Measurements from ENCODE around the gene RER1. TPM values are rescaled to one million over a fixed set of nuclear protein-coding genes. Genes with fewer than 3 reads are reported as not detected.

The RER1 gene
- polyA plus RNA-seq, 1 experiment = 255 TPM

DNA sequence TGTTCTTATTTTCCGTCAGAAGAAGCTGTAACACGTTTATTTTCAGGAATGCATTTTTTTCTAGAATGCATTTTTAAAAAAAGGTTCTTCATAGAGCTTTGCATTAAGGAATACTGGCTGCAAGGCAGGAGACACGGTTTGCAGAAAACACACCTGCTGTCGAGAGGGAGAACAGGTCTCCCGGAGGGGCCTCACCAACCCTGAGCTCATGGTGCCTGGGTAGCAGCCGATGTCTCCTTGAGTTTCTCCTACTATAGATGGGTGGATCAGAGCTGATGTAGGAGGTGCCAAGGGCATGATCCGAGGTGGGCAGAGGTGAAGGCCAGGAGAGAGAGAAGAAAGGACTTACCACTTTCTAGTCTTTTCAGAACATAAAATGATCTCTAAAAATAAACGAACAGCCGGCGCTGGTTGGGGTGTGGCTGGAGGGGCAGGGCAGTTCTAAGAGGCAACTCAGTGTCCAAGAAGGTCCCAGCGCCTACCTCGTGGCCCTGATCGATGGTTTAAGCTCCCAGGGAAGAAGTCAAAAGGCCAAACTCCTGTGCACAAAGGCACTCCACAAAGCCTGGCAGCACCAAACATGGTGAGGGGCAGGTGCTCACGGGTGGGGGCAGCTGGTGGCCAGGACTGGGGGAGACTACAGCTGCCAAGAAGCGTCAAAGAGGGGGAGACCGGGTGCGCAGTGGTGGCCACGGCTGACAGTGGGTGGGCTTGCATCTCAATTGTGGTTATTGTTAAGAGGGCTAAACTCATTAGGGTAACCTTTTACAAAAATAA is 12.5 kb upstream of the RER1 start:
- ChIA-PET POLR2A (no interaction called here), CTCF (interaction anchor here (11.7 kb wide), 1 partner anchor 185 kb away, joined by 328 read pairs; the partner anchor contains the start of gene FAAP20)

DNA sequence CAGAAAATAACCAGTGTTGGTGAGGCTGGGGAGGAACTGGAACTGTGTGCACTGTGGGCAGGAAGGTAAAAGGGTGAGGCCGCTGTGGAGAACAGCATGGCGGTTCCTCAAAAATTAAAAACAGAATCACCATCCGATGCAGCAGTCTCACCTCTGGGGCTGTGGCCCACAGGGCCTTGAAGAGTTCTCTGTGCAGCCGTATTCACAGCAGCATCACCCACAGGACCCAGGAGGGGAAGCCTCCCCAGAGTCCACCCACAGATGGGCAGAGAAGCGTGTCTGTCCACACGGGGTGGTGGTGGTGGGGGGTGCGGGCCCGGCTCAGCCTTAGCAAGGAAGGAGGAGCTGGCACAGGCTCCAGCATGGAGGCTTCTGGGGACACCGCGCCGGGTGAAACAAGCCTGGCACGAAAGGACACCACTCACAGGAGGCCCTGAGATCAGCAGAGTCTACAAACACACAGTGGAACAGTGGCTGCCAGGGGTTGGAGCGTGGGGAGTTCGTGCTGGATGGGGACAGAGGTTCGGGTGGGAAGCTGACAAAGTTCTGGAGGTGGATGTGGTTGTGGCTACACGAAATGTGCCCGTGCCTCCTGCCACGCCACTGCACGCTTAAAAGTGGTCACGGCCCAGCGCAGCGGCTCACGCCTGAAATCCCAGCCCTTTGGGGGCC is 11.8 kb upstream of the RER1 start:
- no peak overlapping the region for H3K4me3 ChIP-seq (ENCODE audit: low read depth, low read length)
- no peak for DNase-seq (ENCODE audit: low read depth)
- TF ChIP-seq, protein P1, sequence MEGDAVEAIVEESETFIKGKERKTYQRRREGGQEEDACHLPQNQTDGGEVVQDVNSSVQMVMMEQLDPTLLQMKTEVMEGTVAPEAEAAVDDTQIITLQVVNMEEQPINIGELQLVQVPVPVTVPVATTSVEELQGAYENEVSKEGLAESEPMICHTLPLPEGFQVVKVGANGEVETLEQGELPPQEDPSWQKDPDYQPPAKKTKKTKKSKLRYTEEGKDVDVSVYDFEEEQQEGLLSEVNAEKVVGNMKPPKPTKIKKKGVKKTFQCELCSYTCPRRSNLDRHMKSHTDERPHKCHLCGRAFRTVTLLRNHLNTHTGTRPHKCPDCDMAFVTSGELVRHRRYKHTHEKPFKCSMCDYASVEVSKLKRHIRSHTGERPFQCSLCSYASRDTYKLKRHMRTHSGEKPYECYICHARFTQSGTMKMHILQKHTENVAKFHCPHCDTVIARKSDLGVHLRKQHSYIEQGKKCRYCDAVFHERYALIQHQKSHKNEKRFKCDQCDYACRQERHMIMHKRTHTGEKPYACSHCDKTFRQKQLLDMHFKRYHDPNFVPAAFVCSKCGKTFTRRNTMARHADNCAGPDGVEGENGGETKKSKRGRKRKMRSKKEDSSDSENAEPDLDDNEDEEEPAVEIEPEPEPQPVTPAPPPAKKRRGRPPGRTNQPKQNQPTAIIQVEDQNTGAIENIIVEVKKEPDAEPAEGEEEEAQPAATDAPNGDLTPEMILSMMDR (IDR thresholded peaks at IDR 0.05; ENCODE audit: insufficient read depth, low read depth, low read length) = no peak
- CTCF ChIA-PET = interaction anchor here (1.5 to 11.7 kb wide), 4 partner anchors 11 to 203 kb away, joined by 3 to 328 read pairs (median 36); partner anchors contain the start of genes FAAP20, MORN1 and RER1
- no peaks in the 10 kb centered on the region for H3K27me3 ChIP-seq (ENCODE audit: control insufficient read depth, insufficient read depth, low read length)
- POLR2A ChIA-PET = no interaction called here
- H3K36me3 ChIP-seq (ENCODE audit: control insufficient read depth, insufficient read depth, low read length) = no peaks in the 10 kb centered on the region; the same call in 1 of the 2 replicates

More for the DNA sequence above, 12.5 kb upstream of the RER1 start:
- TF ChIP-seq, protein P1 (IDR thresholded peaks at IDR 0.05; ENCODE audit: insufficient read depth, low read depth, low read length) = no peak
- no peak for DNase-seq (ENCODE audit: low read depth)
- H3K27me3 ChIP-seq (ENCODE audit: control insufficient read depth, insufficient read depth, low read length) = no peaks in the 10 kb centered on the region
- H3K4me3 ChIP-seq (ENCODE audit: low read depth, low read length) = no peak overlapping the region
- no peaks in the 10 kb centered on the region; the same call in 1 of the 2 replicates for H3K36me3 ChIP-seq (ENCODE audit: control insufficient read depth, insufficient read depth, low read length)

DNA sequence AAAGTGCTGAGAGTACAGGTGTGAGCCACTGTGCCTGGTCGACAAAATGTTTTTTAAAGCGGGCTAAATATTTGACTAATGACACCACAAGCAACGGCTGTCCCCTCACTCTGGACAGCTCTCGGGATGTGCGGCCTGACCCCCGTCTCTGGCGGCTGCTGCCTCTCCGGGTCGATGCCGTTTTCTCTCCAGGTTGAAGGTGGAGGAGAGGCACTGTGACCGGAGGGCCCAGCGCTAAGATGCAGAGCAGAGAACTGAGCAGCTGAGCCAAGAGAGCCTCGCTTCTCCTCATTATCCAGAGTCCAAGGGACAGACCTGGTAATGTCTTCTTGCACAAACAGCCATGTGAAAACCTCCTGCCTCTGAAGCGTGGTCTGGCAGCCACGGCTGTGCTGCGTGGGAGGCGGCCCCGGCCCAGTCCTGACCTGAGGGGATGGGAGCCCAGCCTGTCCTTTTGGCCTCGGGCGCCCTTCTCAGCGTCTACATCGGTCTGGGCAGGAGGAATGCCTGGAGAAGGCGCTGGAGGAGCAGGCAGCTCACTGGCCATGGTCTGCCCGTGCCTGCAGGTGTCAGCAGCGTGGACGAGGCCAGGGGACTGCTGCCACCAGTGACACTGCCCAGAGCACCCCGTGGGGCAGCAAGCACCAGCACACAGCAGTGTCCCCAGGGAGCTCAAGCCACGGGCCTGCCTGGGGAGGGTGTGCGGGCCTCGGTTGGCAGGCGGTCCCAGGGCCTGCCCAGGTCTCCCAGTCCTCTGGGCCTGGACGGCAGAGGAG is 10.6 kb upstream of the RER1 start:
- POLR2A ChIA-PET = interaction anchor here (1.0 kb wide), 1 partner anchor 147 kb away, joined by 3 read pairs; no protein-coding TSS in a partner anchor
- H3K27me3 ChIP-seq (ENCODE audit: control insufficient read depth, insufficient read depth, low read length) = no peaks in the 10 kb centered on the region
- DNase-seq (ENCODE audit: low read depth) = no peak
- CTCF ChIA-PET = interaction anchor here (0.6 to 11.7 kb wide), 31 partner anchors 9 to 1162 kb away, joined by 3 to 328 read pairs (median 5); partner anchors contain the start of genes FAAP20, MORN1 and RER1
- TF ChIP-seq, protein P1 (IDR thresholded peaks at IDR 0.05; ENCODE audit: insufficient read depth, low read depth, low read length) = no peak
- no peak overlapping the region for H3K4me3 ChIP-seq (ENCODE audit: low read depth, low read length)
- no peaks in the 10 kb centered on the region; the same call in 1 of the 2 replicates for H3K36me3 ChIP-seq (ENCODE audit: control insufficient read depth, insufficient read depth, low read length)

DNA sequence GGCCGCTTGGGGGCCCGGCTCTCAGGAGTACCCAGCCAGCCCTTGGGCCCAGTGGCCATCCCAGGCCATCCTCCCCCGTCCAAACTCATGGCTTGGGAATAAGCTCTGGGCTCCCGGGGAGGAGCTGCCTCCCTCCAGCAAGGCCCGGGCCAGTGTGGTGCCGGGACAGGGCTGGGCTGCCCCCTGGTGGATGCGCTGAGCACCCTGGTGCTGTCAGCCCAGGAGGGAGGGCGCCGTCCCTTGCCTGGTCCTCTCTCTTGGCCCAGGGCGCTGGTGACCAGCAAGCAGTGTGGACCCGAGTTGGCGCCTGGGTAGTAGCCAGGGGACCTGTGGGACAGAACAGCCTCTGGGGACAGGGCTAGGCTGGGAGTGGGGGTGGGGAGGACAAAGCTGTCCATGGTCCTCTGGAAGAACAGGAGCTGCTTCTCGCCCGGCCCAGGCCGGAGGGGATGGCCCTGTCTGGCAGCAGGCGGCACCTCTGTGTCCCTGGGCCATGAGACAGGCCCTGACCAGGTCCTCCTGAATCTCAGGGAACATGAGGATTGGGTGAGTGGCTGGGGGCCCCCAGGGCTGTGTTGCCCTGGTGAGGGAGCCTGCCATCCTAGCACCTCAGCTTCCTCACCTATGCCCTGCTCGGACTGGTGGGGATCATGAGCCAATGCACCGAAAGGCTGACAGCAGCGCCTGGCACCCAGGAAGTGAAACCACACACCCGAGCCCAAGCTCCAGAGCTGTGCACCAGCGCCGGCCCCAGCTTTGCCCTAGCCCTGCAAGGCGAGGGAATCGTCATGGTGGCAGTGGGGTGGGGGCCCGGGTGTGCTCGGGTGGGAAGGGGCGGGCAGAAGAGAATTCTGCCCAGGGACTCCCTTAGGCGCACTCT is 9.7 kb upstream of the RER1 start:
- ChIA-PET CTCF (interaction anchor here (0.6 to 11.7 kb wide), 34 partner anchors 9 to 1161 kb away, joined by 3 to 328 read pairs (median 5); partner anchors contain the start of genes FAAP20, MORN1 and RER1), POLR2A (interaction anchor here (0.6 to 1.0 kb wide), 2 partner anchors 148 to 183 kb away, joined by 3 to 26 read pairs; no protein-coding TSS in a partner anchor)

More for the DNA sequence above, 9.7 kb upstream of the RER1 start:
- no peaks in the 10 kb centered on the region for H3K27me3 ChIP-seq (ENCODE audit: control insufficient read depth, insufficient read depth, low read length)
- no peaks in the 10 kb centered on the region; the same call in 1 of the 2 replicates for H3K36me3 ChIP-seq (ENCODE audit: control insufficient read depth, insufficient read depth, low read length)
- TF ChIP-seq, protein P1 (IDR thresholded peaks at IDR 0.05; ENCODE audit: insufficient read depth, low read depth, low read length) = peak; percentile 93
- no peak for DNase-seq (ENCODE audit: low read depth)
- H3K4me3 ChIP-seq (ENCODE audit: low read depth, low read length) = no peak overlapping the region

Data from BJ (cell line).